UCSD-AML1 (cell line): ENCODE results near the gene HHAT.

Experiments used
- DNase-seq: peaks from one replicate; lab custom pipeline; 2025; ENCODE audit not compliant: unreplicated experiment; lab: John Stamatoyannopoulos, UW

HHAT gene

GRCh38 chr1:210663730-210664573 lies 335.2 kb downstream of the HHAT start:
- DNase-seq = no peak

GRCh38 chr1:210669951-210670350 lies 341.2 kb downstream of the HHAT start:
- DNase-seq = no peak

- no peak for DNase-seq
These were observed 345.4 kb downstream of the HHAT start for GRCh38 chr1:210674151-210674550.

DNA sequence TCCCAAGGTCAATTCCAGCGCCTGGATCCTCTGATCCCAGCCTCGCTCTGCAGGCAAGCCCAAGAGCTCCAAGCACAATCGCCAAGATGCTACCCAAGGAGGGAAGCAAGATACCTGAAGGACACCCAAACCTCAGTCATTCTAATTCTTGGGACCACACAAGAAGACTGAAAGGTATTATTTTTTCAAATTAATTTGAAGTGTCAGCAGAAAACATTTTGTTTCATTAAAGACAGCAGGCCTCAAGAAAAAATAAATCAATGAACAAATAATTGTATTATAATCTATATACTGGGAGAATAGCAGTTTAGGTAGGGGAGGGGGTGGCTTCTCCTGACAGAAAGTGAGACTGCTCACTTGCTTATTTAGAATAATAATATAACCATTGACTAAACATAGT lies 347.8 kb downstream of the HHAT start:
- DNase-seq = no peak

DNA sequence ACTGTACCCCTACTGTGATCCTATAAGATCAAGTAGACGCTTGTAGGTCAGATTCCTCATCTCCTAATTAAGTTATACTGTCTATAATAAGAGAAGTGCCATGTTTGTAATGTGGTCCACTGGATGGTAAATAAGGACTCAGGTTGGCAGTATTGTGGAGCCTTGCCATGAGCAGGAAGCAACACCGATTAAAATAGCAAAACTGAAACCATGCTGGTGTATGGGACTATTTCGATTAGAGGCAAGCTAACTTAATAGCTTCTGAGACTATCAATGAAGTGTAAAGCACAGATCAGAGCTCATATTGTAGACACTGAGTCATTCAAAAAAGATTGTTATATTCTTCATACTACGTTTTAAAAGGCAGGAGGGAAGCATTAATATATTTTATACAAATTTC lies 348.8 kb downstream of the HHAT start:
- DNase-seq = no peak

- no peak for DNase-seq
These were observed 349.6 kb downstream of the HHAT start for GRCh38 chr1:210678306-210678705.

DNA sequence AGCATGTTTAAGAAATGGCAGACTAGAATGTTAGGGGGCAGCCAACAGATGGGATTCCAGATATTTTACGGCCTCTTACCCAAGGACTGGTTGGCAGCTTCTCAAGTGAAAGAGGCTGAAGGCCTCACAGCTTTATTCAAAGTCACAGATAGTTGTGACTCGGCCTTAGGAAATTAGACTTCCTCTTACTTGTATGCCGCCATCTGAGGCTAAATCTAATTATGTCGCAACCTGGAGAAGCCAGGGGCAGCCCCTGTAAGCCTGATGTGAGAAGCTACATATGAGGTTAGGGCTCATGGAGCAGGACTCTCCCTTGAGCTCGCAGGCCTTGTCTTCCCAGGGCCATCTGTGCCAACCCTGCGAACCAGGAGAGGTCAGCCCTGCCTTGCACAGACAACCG lies 352.5 kb downstream of the HHAT start:
- DNase-seq = no peak

GRCh38 chr1:210683403-210684047 lies 354.8 kb downstream of the HHAT start:
- no peak for DNase-seq

GRCh38 chr1:210684466-210685294 lies 356.0 kb downstream of the HHAT start:
- no peak for DNase-seq

GRCh38 chr1:210685295-210685650 lies 356.6 kb downstream of the HHAT start:
- no peak for DNase-seq

DNA sequence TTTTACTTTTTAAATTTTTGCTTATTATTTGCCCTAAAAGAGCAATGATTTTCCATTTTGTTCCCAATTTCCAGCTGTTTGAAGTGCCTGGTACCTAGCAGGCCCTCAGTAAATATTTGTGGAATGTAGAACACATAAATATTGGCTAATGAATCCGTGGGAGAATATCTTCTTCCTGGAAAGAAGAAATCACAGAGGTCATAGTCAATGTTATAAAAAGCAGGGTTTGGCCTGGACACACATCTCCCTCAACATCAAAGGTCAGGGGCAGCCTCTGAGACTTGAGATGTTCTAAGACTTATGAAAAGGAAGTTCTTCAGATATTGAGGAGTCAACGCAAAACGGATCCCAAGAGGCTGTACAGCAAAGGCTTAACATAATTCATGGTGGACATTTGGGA lies 358.1 kb downstream of the HHAT start:
- DNase-seq = no peak

DNA sequence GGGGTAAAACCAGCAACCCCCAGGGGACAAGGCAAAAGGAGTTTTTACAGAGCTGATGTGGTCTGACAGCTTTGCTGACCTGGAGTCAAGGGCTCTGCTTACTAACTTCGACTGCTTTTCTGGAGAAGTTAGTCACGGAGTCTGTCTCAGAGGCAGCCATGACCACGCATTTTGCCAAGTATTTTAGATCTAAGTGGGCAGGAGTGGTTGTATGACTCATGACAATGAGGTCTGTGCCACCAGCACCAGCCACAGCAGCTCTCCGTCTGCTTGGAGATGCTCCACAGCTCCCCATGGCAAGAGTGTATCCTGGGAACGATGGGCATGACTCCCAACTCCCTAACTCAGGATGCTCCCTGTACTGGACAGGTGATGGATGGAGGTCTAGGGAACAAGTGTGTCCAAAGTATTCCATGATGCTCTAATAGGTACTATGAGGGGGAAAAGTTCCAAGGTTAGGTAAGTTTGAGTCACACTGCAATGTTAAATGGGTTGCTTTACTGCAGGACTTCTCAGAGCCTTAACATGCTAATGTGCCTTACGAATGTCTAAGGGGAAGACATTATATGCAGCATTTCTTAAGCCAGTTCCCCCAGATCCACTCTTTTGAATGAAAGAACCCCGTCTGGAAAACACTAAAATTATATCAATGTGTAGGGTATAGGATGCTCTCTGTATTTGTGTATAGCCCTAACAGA lies 359.0 kb downstream of the HHAT start:
- DNase-seq = no peak

DNA sequence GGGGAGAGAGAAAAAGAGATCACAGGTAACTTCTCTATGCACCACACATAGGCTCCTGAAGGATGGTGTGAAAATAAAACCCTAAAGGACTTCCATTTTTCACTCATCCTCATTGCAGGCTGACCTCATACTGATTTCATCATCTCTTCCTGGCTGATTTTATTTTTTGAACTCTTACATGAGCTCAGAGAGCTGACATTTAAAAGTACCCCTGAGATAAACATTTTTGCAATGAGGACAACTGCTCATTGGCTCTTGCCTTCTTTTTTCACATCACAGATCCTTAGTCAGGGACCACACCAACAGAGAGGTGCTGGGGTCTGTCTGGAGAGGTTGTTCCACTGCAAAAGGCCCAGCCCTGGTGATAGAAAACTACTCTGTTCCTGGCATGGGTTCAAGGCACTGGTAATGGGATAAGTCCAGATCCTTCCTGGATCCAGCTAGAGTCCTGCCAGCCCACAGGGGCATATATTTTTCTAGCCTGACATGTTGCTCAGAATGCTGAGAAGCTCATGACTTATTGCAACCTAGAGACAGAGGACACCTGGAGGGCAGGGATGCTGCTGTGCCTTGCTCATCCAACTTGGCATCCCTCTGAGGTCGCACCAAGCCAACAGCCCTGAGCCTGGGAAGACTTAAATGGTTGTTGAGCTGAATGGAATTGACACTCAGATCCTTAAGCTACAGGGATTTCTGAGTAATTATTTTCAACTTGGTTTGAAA lies 360.0 kb downstream of the HHAT start:
- DNase-seq = no peak

DNA sequence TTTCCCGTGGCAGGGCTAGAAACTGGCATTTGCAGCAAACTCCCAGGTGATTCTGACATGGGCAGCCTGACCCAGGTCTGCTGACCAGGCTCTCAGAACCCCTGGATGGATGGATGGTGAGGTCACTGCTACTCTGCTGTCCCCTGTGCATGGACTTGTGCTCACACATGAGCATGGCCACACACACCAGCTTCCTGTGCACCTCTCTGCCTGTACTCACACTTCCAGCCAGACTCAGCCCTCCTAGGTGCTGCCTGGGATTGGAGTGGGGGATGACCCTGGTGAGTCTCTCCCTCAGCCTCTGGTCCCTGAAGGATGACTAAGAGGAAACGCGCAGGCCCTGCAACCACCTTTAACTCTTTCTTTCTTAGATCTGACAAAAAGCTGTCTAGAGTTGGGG lies 361.1 kb downstream of the HHAT start:
- DNase-seq = no peak

DNA sequence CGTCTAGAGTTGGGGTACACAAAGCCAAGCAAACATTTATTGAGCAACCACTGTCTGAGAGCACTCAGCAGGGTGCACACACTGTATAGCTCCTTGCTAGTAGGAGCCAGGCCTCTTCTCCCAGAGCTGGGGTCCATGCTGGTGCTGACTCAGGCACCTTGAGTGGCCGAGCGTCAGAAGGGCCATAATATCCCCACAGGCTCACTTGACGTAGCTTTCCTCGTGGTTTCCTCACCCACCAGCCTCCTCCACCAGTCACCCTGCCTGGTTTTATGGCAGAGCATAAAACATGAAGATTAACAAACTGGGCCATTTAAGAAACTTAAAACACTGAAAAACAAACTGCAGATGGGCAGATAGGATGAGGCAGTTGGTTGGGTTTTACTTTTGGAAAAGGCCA lies 361.5 kb downstream of the HHAT start:
- DNase-seq = no peak

DNA sequence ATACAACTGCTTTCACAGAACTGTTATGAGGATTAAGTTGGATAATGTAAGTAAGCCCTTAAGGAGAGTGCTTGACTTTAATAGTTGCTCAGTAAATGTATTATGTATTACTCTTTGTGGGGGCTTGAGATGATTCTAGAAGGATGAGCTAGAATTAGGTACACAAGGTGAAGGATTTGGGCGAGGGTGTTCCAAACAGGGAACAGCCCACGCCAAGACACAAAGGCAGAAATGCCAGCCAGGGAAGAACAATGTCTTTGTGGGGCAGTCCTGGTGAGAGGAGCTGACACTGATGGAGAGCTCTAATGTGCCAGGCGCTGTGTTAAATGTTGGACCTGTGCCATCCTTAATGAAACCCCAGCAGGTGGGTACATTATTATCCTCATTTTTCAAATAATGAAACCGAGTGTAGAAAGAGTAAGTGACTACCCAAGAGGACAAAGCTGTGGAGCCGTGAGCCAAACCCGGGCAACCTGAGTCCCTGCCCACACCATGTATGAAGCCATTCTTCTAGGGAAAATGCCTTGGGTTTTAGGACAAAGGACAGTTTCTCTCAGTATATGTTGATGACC lies 362.4 kb downstream of the HHAT start:
- no peak for DNase-seq

DNA sequence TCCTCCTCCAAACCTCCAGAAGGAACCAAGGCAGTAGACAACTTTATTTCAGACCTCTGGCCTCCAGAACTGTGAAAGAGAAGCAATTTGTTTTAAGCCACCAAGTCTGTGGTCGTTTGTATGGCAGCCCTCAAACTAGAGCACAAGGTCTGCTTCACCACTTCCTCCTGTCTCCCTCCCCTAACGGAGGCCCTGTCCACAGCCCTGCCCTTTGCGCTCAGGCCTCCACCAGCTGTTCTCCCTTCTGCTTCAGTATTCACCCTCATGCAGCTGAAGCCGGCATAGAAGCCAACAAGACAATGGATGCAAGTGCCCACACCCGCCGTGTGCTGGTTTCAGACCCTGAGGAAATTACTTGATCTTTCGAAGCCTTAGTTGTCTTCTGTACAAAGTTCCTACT lies 364.1 kb downstream of the HHAT start:
- DNase-seq = no peak

- no peak for DNase-seq
These were observed 366.3 kb downstream of the HHAT start for GRCh38 chr1:210695026-210695425.

GRCh38 chr1:210696709-210697108 lies 368.0 kb downstream of the HHAT start:
- DNase-seq = no peak

DNA sequence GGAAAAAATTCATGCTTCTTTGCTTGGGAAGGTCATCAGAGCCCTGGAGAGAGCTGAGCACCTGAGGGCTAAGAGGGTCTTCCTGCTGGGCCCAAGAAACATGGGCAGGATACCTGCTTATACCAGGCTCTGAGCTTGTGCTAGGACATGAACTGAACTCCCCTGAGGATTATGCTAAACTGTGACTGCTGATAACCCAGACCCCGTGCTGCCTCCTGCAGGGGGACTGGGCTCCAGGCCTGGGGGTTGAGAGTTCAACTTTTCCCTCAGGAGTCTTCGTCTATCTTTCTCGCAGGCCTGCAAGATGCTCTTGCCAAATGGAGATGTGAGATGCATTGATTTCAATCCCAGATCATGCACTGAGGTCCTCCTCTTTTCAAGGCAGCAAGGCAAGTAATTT lies 368.5 kb downstream of the HHAT start:
- DNase-seq = no peak
